Body of pancreas (tissue), 4 donors: Measurements from ENCODE around the gene SMIM12. TPM values are rescaled to one million over a fixed set of nuclear protein-coding genes. Genes with fewer than 3 reads are reported as not detected.

ENCODE experiments used
- ATAC-seq: fragments of 150-250 bp; one replicate; pipeline ENCODE4 v1.9.1; 2016
- DNase-seq, 4 donors: peaks; one replicate each; pipeline ENCODE4 v3.0.0-alpha.2; 2019
- H3K27ac ChIP-seq, 4 donors: fragments of 200-600 bp; sonication (generic); 1 replicate in 3 of 4; 2 replicates in 1 of 4; pipeline versions ENCODE4 v1.5.1 to v1.6.1; 2016 to 2019; ENCODE audit warnings: mild to moderate bottlenecking in 1 of 4, mixed read lengths in 1 of 4, moderate library complexity in 1 of 4
- H3K27me3 ChIP-seq, 2 donors: fragments of 200-600 bp; sonication (generic); one replicate each; pipeline ENCODE4 v1.6.0; 2016; ENCODE audit warnings: mild to moderate bottlenecking in 1 of 2
- H3K36me3 ChIP-seq, 2 donors: fragments of 200-600 bp; sonication (generic); replicated peaks in 1 of 2; 2 replicates each; pipeline ENCODE4 v1.5.1; 2016; ENCODE audit warnings: low read depth in 2 of 2; ENCODE audit not compliant: insufficient read depth in 1 of 2
- H3K4me1 ChIP-seq: fragments of 200-600 bp; sonication (generic); one replicate; pipeline ENCODE4 v1.6.0; 2016
- H3K4me3 ChIP-seq, 2 donors: fragments of 200-600 bp; sonication (generic); 1 replicate in 1 of 2; 2 replicates in 1 of 2; pipeline ENCODE4 v1.5.1; 2016 to 2019
- H3K9me3 ChIP-seq, 3 donors: fragments of 200-600 bp; sonication (generic); 1 replicate in 2 of 3; 2 replicates in 1 of 3; pipeline ENCODE4 v1.5.1; 2016
- CTCF ChIP-seq, 7 experiments: fragments of 450-650 bp in 4 of 7; fragments of 200-600 bp in 3 of 7; sonication (generic) in 3 of 7; IDR thresholded peaks; one replicate each; pipeline ENCODE4 v1.5.1; 2016 to 2019; ENCODE audit warnings: antibody characterized with exemption in 7 of 7
- POLR2A ChIP-seq, 3 donors: fragments of 450-650 bp; IDR thresholded peaks; one replicate each; pipeline ENCODE4 v1.6.1; 2016; ENCODE audit warnings: antibody characterized with exemption in 3 of 3, mild to moderate bottlenecking in 2 of 3
- WGBS, 2 donors: methylation state at CpG; one replicate each; pipeline ENCODE4 v1.1.5; 2017; 5-methylcytosine and 5-hydroxymethylcytosine counted together
- intact Hi-C: fragments of 100-400 bp; cut with DNase I; formaldehyde crosslinking; loops from one replicate; pipeline ENCODE4 v1.15.1; 2023
- total RNA-seq, 2 donors: library from RNA; depleted of rRNA; stranded (reverse); fragments of >200 nt; gene quantifications; one replicate each; pipeline ENCODE4 v1.1.0, GENCODE V29; 2016

The SMIM12 gene
- total RNA-seq, 2 donors from 2014 or later = 7.8 to 22.1 TPM

GRCh38 chr1:34845131-34845901 lies 14.2 kb downstream of the SMIM12 start:
- no peak for DNase-seq
- peaks cover 75% of the 10 kb centered on the region for H3K4me1 ChIP-seq
- intact Hi-C loops = no loop called here

GRCh38 chr1:34844252-34844634 lies 15.3 kb downstream of the SMIM12 start:
- no peak for TF ChIP-seq POLR2A (IDR thresholded peaks at IDR 0.05)
- TF ChIP-seq CTCF (IDR thresholded peaks at IDR 0.05) = no peak
- ATAC-seq (no peak), DNase-seq (no peak)
- Histone ChIP-seq H3K36me3 (no peaks in the 10 kb centered on the region), H3K27me3 (no peaks in the 10 kb centered on the region), H3K27ac (peak overlapping the region in 2 of 4 donors; percentile 45 to 65), H3K4me1 (peaks cover 75% of the 10 kb centered on the region), H3K9me3 (no peaks in the 10 kb centered on the region), H3K4me3 (no peak overlapping the region)
- WGBS, 2 donors = 66 to 88% methylated on average over 4 of the region's 4 CpGs
- intact Hi-C loops = no loop called here

More at GRCh38 chr1:34845131-34845901, 14.2 kb downstream of the SMIM12 start:
- H3K36me3 ChIP-seq = no peaks in the 10 kb centered on the region
- 69 to 71% methylated on average over 12 to 16 of the region's 16 CpGs for WGBS, 2 donors
- TF ChIP-seq POLR2A (IDR thresholded peaks at IDR 0.05) (no peak), CTCF (IDR thresholded peaks at IDR 0.05) (no peak)
- H3K9me3 ChIP-seq = no peaks in the 10 kb centered on the region
- peak overlapping the region in 1 of 4 donors; percentile 32 for H3K27ac ChIP-seq
- H3K27me3 ChIP-seq = no peaks in the 10 kb centered on the region
- no peak overlapping the region for H3K4me3 ChIP-seq
- no peak for ATAC-seq

- DNase-seq = peak in 2 of 4 donors; percentile 24 to 39
- Histone ChIP-seq H3K36me3 (no peaks in the 10 kb centered on the region), H3K9me3 (no peaks in the 10 kb centered on the region), H3K27me3 (no peaks in the 10 kb centered on the region), H3K4me1 (peaks cover 75% of the 10 kb centered on the region), H3K4me3 (no peak overlapping the region), H3K27ac (peak overlapping the region in 2 of 4 donors; percentile 45 to 65)
- intact Hi-C loops = no loop called here
- 36 to 38% methylated on average over 14 of the region's 14 CpGs for WGBS, 2 donors
- ATAC-seq = peak; percentile 51
- no peak for TF ChIP-seq POLR2A (IDR thresholded peaks at IDR 0.05)
Observed at GRCh38 chr1:34843392-34844251, 15.9 kb downstream of the SMIM12 start.

GRCh38 chr1:34842952-34843371 lies 16.6 kb downstream of the SMIM12 start:
- WGBS, 2 donors = 67 to 89% methylated on average over 2 to 4 of the region's 4 CpGs
- no peak for DNase-seq
- no peak overlapping the region for H3K4me3 ChIP-seq
- peaks cover 69% of the 10 kb centered on the region for H3K4me1 ChIP-seq
- no peaks in the 10 kb centered on the region for H3K27me3 ChIP-seq
- no peak for ATAC-seq
- TF ChIP-seq POLR2A (IDR thresholded peaks at IDR 0.05) (no peak), CTCF (IDR thresholded peaks at IDR 0.05) (no peak)
- intact Hi-C loops = no loop called here
- H3K9me3 ChIP-seq = no peaks in the 10 kb centered on the region
- peak overlapping the region in 2 of 4 donors; percentile 0 to 65 for H3K27ac ChIP-seq
- no peaks in the 10 kb centered on the region for H3K36me3 ChIP-seq

- TF ChIP-seq POLR2A (IDR thresholded peaks at IDR 0.05) (no peak), CTCF (IDR thresholded peaks at IDR 0.05) (no peak)
- DNase-seq = no peak
- intact Hi-C loops = no loop called here
Observed at GRCh38 chr1:34842073-34842472, 17.5 kb downstream of the SMIM12 start.

More at GRCh38 chr1:34842073-34842472, 17.5 kb downstream of the SMIM12 start:
- Histone ChIP-seq H3K9me3 (no peaks in the 10 kb centered on the region), H3K4me3 (no peak overlapping the region), H3K4me1 (peaks cover 60% of the 10 kb centered on the region), H3K36me3 (no peaks in the 10 kb centered on the region), H3K27ac (no peak overlapping the region), H3K27me3 (no peaks in the 10 kb centered on the region)
- ATAC-seq = no peak
- 41 to 74% methylated on average over 3 of the region's 3 CpGs for WGBS, 2 donors
